ENCODE data around the gene C1orf167. TPM values are rescaled to one million over a fixed set of nuclear protein-coding genes. Genes with fewer than 3 reads are reported as not detected.

Gene C1orf167
- total and polyA plus RNA-seq, 2 of the 13 experiments (the other 11 are each of a cell fraction or from before 2014, with no cell fraction given) = not detected

- in situ Hi-C loops (cut with HindIII; ENCODE audit: extremely low pct_ligation_motif_present, low pct_unique_long_range_greater_than_20kb) = no loop called here
- intact Hi-C loops (cut with micrococcal nuclease; ENCODE audit: unreplicated experiment) = no loop called here
- POLR2A ChIA-PET = no interaction called here
- Histone ChIP-seq H4K20me1 (ENCODE audit: insufficient read depth, low read length) (no peaks in the 10 kb centered on the region), H3K4me3 (replicated peaks in 1 of 3; ENCODE audit: insufficient read depth in 1 of 3, low read depth in 2 of 3, low read length in 3 of 3) (peak overlapping the region in 1 of 3 experiments; percentile 29; a peak in 1 of 6 replicates), H3K9ac (ENCODE audit: insufficient read depth, low read depth, low read length) (peak overlapping the region; percentile 5; the same call in 1 of the 2 replicates), H3K79me2 (ENCODE audit: insufficient read depth, low read length) (no peaks in the 10 kb centered on the region), H3K9me3 (ENCODE audit: low read length) (no peaks in the 10 kb centered on the region), H3K27ac (ENCODE audit: extremely low read length, insufficient read depth, low read length) (no peak overlapping the region), H3K36me3 (replicated peaks in 1 of 2; ENCODE audit: control insufficient read depth in 1 of 2, insufficient read depth in 2 of 2, low read length in 2 of 2) (no peaks in the 10 kb centered on the region), H3K4me1 (ENCODE audit: insufficient read depth, low read length) (peaks cover 45% of the 10 kb centered on the region), H3K4me2 (ENCODE audit: low read depth, low read length) (peak overlapping the region; percentile 64), H2AFZ (ENCODE audit: low read length) (peak overlapping the region; percentile 52), H3K27me3 (ENCODE audit: control insufficient read depth in 1 of 2, insufficient read depth in 2 of 2, low read length in 2 of 2) (peaks cover 2 to 23% of the 10 kb centered on the region in 2 experiments; a peak in 3 of 5 replicates)
- ATAC-seq = peak; percentile 57
- 32% methylated on average over 23 of the region's 26 CpGs for WGBS (ENCODE audit: low lambda C conversion rate)
- BruUV-seq (replicated peaks) = no TSS peak
- peak; percentile 23 for DNase-seq (ENCODE audit: low spot score)
- CTCF ChIA-PET (ENCODE audit: low intra/inter-chr PET ratio, low total read pairs) = no interaction called here
- no peak for FAIRE-seq
- TF ChIP-seq HNRNPH1 (optimal IDR thresholded peaks at IDR 0.05; ENCODE audit: low read depth, low read length) (no peak), NRL (CRISPR knock-in tag; IDR thresholded peaks at IDR 0.05; ENCODE audit: borderline replicate concordance) (no peak), ZNF142 (CRISPR knock-in tag; IDR thresholded peaks at IDR 0.05) (no peak), HNF4G (IDR thresholded peaks at IDR 0.05; ENCODE audit: borderline replicate concordance, low read depth, low read length) (no peak), HNF4G (CRISPR knock-in tag; IDR thresholded peaks at IDR 0.05; ENCODE audit: borderline replicate concordance, low read depth) (no peak), ZNF484 (CRISPR knock-in tag; IDR thresholded peaks at IDR 0.05; ENCODE audit: borderline replicate concordance, low read depth) (no peak), SPEN (CRISPR knock-in tag; IDR thresholded peaks at IDR 0.05; ENCODE audit: low read depth) (no peak), ZNF777 (CRISPR knock-in tag; IDR thresholded peaks at IDR 0.05) (peak; percentile 52), MNT (IDR thresholded peaks at IDR 0.05) (peak; percentile 94), MAX (IDR thresholded peaks at IDR 0.05) (peak; percentile 38), NFKB2 (CRISPR knock-in tag; IDR thresholded peaks at IDR 0.05; ENCODE audit: borderline replicate concordance) (0 out of 2 replicates have a peak, but pooled peaks have one; percentile 24)
Observed at GRCh38 chr1:11729498-11730428, 32.2 kb upstream of the C1orf167 start.

Measured in HepG2 (cell line).